HG03196 (cell line): ENCODE data around the gene PPP1R16B.

Source experiments
- ATAC-seq: cut with Tn5 transposase; IDR thresholded peaks from one replicate; pipeline ENCODE4 v1.9.1; 2021; ENCODE audit not compliant: unreplicated experiment

Gene PPP1R16B

DNA sequence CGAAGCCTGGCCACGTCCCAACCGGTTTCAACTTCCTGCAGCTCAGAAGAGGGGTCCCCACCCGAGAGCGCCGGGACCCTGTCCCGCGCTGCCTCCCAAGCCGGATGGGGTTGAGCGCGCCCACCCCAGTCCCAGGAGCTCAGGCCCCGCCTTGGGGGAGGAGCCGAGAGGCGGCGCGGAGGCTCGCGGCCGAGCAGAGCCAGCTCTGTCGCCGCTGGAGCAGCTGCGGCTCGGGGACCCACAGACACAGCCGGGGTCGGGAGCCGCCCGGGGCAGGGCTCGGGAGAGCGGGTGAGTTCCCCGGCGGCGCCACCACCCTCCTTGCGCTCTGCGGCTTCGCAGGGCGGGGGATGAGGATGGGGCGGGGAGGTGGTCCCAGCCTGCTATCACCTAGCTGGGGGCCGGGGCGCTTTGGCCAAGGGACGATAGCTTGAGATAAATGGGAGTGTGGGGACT is at the start of gene PPP1R16B:
TSS of gene PPP1R16B (plus strand) at position 196 of the 456 bp plus-strand sequence. CDS start 30,229 bp downstream, outside the sequence.
- ATAC-seq, result peak; percentile 50

DNA sequence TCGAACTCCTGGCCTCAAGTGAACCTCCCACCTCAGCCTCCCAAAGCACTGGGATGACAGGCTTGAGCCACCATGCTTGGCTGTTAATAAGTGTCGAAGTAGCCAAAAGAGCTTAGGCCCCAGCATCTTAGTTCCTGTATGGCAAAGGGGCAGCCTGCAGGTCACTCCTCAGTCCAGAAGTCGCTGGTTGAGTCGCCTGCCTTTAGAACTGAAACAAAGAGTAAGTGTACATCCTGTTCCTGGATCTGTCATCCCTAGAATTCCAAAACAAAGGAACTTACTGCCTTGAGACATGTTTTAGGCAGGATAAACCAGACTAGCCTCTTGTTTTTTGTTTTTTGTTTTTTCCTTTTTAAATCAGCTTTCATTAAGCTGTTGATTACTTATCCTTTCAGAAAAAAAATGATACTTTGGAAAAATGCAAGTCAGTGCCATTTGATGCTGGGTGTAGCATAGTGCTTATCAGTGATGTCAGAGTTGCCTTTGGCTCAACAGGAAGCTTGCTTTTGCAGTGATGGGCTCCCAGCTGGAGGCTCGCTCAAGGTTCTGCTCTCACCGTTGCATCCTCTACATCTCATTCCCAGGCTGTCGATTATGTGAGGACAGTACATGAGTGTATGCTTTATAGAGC is 48.2 kb upstream of the PPP1R16B start:
- ATAC-seq, result no peak

DNA sequence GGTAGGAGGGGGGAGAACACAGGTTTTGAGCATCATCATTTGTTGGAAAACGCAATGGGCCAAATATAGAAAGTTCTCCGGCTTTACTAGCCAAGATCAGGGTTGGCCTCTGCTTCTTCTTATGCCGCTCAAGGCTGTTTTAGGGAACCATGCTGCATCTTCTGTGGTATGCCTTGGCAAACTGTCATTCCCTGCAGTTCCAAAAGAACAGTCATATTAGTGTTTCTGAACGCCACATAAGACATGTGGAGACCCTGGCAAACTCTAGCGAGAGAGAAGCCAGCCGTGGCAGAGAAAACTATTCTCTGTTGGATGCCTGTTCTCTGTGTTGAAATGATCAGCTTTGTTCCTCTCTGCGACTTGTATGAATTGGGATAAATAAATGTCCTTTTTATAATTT is 46.4 kb upstream of the PPP1R16B start:
- ATAC-seq, result no peak

DNA sequence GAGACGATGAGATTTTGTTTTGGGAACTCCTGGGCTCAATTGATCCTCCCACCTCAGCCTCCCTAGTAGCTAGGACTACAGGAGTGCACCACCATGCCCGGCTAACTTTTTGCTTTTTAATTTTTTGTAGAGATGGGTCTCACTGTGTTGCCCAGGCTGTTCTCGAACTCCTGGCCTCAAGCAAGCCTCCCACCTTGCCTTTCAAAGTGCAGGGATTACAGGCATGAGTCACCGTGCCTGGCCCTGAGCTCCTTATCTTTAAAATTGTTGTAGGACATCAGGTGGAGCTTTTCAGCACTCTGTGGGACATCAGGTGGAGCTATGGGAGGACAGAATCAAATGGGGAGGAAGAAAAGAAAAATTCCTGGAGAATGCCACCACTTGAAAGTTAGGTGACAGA is 44.5 kb upstream of the PPP1R16B start:
- ATAC-seq, result no peak

DNA sequence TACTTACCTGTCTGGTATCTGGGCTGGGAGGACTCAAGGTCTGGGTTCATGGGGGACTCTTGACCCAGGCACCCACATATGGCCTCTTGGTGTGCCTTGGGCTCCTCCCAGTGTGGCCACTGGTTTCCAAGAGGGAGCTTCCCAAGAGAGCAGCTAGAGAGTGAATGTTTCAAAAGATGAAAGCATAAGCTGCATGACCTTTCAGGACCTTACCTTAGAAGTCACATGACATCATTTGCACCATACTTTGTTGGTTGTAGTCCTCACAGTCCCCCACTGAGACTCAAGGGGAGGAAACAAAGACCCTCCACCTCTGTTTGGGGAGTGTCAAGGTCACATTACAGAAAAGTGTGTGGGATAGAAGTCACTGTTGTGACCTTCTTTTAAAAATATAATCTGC is 43.3 kb upstream of the PPP1R16B start:
- ATAC-seq, result no peak

DNA sequence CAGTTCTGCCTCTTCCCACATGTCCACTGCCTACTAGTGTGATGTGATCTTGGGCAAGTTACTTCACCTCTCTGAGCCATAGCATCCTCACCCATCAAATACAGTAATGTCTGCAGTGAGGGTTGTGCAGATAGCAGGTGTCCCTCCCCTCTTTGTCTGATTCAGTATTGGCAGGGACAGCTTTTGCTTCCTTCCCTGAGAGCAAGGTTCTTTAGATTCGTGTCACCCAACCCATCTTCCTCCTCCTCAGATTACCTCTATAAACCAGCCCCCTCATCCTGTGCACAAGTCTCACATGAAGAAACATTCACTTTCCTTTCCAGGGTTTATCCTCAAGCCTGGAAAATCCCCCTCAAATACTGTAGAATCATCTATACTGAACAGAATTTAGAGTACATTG is 41.9 kb upstream of the PPP1R16B start:
- ATAC-seq, result no peak

DNA sequence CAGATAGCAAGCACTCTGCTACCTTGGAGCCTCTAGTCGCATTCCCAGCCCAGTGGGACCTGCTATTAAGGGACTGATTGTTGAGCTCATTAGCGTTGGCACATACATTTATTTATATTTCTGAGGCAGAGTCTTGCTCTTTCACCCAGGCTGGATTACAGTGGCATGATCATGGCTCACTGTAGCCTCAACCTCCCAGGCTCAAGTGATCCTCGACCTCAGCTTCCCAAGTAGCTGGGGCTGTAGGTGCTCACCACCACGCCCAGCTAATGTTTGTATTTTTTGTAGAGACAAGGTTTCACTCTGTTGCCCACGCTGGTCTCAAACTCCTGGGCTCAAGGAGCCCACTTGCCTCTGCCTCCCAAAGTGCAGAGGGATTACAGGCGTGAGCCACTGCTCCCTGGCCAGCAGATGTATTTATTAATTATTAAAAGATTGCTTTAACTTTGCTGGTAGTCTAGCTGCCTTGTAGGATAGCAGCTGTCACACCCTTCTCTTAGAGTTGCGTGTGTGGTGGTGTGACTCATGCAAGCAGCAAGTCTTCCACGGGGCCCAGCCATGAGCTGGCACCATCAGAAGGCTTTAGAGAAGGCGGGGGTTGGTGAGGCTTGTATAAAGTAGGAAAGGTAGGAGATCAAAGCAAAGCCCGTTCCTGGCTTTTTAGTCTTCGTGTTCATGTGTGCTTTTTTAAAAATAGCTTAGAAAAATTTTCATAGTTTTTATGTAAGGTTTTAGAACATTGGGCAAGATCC is 40.8 kb upstream of the PPP1R16B start:
- ATAC-seq, result no peak

DNA sequence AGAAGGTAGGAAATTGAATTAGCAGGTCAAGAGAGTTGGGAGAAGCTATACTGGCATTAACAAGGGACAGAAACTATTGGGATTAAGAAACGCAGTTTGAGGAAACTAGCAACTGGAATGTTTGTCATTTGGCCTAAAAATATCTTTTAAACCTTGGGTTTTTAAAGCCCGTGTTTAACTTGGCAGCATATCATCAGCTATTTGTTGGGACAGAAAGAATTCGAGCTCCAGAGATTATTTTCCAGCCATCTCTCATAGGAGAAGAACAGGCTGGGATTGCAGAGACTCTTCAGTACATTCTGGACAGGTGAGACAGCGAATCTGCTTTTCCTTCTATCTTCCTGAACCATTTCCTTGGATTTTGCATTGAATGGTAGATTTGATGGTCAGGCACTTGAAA is 39.4 kb upstream of the PPP1R16B start:
- ATAC-seq, result no peak

DNA sequence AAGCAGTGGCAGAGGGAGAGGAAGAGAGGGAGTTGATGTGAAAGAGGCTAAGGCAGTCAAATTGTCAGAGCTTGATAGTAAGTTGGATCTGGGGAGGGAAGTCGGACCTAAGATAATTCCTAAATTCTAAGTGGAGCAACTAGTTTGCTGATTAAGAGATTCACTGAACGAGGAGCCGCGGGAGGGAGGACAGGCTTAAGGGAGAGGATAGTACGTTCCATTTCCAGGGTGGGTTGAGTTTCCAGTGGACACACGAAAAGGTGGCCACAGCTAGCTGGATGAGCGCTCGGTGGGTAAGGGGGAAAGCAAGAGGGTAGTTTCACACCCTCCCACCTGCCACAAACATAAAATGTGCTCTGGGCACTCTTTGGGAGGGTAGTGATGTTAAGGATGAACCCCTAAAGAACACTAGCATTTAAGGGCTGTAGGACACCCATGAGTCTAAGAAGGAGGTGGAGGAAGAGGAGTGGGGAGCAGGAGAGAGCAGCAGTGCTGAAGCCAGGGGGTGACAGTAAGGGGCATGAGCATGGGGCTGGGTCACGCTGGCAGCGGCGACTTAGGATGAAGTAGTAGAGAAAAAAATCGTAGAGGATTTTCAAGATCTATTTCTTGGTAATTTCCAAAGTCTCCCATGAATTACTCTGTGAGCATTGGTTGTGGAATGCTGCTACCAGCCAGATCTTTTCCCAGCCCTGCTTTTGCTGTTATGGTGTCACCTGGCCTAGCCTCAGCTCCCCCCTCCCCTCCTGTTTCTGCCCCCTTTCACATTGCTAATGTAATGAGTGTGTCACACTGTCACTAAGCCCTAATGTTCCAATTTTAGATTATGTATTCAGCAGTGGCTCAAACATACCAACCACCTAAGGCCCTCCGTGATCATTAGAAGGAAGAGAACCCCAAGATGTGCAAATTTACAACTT is 35.9 kb upstream of the PPP1R16B start:
- no peak for ATAC-seq

DNA sequence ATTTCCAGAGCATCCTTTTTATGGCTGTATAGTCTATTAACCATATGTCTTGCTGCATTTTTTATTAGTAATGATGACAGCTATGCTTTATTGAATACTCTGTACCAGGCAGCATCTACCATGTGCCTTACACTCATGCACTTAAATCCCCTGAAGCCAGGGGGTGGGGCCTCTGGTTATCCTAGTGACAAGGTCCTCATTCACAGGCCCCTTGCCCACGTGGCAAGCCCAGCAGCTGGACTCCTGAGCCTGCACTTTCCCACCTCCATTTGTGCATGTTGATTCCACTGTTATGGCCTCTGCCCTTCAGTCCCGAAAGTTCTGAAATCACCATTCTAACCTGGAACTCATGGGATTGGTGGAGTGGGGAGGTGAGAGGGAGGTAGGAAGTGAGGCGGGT is 35.0 kb upstream of the PPP1R16B start:
- ATAC-seq, result no peak

DNA sequence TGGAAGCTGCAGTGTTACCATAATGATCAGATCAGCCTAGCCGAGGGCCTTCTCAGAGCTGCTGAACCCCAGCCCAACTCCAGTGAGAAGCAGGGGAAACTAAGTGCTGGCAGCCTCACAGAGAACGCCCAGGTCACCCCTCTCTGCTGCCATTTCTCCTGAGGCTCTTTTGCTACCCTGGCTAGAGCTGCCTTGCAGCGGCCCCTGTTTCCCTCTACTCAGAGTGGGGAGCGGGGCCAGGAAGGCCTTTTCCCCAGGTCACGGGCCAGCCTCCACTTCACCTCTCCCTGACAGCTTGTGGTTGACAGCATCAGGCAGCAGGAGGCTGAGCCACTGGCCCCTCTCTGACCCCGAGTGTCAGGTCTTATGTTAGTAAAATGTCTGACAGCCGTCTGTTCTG is 34.5 kb upstream of the PPP1R16B start:
- ATAC-seq, result no peak

DNA sequence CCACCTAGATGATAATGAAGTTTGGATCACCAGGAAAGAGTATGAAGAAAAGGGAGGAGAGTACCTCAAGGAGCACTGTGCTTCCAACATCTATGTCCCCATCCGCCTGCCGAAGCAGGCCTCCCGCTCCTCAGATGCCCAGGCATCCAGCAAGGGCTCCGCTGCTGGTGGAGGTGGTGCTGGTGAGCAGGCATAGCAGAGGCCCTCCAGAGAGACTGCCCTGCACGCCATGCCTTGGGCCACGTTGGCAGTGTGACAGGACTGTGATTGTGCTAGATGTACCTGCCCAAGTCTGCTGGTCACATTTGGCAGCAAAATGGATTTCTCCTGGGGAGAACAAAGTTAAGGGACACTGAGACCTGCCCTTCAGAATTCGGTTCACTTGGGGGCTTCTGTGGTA is 33.9 kb upstream of the PPP1R16B start:
- no peak for ATAC-seq

DNA sequence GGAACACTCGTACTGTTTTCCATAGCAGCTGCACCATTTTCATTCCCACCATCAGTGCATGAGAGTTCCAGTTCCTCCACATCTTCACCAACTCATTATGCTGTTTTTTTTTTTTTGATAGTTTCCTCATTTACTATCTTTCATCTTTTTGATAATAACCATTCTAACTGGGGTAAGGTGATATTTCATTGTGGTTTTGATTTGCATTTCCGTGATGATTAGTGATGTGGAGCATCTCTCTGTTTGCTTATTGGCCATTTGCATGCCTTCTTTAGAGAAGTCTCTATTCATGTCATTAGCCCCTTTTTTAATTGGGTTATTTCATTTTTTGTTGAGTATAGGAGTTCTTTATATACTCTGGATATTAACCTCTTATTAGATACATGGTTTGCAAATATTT is 31.3 kb upstream of the PPP1R16B start:
- no peak for ATAC-seq

DNA sequence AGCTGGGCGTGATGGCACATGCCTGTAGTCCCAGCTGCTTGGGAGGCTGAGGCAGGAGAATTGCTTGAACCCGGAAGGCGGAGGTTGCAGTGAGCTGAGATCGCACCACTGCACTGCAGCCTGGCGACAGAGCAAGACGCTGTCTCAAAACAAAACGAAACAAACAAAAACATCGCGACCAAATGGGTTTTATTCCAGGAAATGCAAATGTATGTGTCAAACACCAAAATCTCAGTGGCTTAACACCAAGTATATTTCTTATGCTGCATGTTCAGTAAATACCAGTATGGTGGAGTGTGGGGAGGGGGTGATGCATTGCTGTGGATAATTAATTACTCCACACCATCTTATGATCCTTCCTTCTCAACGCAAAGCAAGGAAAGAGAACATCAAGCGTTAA is 29.1 kb upstream of the PPP1R16B start:
- ATAC-seq, result no peak

DNA sequence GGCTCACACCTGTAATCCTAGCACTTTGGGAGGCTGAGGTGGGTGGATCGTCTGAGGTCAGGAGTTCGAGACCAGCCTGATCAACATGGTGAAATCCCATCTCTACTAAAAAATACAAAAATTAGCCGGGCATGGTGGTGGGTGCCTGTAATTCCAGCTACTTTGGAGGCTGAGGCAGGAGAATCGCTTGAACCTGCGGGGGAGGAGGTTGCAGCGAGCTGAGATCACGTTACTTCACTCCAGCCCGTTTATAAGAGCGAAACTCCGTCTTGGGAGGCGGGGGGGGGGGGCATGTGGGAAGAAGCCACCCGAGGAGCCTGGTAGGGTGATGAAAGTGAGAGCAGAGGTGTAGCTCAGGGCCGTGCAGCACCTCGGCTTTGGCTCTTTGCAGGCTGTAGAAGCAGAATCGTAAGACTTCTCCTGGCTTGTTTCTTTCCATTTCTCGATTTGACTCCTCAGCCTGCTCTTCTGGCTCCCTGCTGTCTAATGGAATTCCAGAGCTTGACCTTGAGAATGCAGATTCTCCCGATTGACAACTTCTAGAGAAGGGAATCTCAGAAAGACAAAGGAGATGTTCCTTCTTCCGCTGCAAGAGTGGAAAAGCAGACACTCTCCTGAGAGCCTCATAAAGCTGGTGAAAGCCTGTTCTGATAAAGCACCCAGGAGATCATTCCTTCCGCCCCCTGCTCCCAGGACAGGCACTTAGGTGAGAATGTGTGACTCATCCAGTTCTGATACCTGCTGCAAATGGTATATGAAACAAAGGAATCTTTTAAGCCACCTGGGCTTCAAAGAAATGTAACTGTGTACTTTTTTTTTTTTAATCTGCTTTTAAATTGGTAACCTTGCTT is 26.0 kb upstream of the PPP1R16B start:
- no peak for ATAC-seq

DNA sequence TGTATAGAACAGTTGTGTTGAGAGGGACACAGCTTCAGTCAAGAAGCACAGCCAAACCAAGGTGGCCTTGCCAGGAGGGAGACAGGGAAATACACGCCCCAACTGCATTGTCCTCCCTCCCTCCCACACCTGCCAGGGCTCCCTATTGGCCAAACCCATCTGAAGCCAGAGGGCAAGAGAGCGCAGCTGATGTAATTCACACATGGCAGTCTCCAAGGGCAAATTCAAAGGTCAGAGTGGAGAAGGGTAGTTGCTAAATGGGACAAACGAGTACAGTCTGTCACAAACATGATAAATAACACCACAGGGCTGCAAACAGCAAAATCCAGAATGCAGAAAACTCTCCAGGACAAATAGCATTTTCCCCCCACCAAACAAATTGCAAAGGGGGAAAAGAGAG is 23.2 kb upstream of the PPP1R16B start:
- ATAC-seq, result no peak

DNA sequence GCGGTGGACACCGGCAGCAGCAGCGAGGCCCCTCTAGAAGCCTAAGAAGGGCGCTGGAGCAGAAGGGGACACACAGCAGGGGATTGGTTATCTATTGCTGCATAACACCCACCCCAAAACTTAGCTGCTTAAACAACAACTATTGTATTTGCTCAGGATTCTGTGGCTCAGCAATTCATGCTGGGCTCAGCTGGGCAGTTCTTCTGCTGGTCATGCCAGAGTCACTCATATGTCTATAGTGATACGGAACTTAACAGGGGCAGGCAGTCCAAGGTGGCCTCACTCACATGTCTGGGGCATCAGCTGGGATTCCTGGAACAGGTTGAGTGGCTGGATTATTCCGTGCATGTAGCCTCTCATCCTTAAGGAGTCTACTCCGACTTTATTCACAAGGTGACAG is 17.6 kb upstream of the PPP1R16B start:
- ATAC-seq, result no peak

DNA sequence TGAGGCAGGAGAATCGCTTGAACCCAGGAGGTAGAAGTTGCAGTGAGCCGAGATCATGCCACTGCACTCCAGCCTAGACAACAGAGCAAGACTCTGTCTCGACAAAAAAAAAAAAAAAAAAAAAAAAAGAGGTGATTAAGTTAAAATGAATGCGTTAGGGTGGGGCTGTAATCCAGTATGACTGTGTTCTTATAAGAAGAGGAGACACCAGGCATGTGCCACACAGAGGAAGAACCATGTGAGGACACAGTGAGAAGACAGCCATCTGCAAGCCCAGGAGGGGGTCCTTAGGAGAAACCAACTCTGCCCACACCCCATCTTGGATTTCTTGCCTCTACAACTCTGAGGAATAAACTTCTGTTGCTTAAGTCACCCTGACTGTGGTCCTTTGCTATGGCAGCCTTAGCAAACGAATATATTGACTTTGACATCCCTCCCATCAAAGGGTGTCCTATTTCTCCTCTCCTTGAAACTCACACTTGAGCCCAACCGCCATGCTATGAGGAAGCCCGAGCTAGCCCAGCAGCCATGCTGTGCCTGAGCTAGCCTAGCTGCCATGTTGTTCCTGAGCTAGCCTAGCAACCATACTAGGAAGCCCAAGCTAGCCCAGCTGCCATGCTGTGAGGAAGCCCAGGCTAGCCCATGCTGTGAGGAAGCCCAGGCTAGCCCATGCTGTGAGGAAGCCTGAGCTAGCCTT is 15.8 kb upstream of the PPP1R16B start:
- ATAC-seq, result no peak

DNA sequence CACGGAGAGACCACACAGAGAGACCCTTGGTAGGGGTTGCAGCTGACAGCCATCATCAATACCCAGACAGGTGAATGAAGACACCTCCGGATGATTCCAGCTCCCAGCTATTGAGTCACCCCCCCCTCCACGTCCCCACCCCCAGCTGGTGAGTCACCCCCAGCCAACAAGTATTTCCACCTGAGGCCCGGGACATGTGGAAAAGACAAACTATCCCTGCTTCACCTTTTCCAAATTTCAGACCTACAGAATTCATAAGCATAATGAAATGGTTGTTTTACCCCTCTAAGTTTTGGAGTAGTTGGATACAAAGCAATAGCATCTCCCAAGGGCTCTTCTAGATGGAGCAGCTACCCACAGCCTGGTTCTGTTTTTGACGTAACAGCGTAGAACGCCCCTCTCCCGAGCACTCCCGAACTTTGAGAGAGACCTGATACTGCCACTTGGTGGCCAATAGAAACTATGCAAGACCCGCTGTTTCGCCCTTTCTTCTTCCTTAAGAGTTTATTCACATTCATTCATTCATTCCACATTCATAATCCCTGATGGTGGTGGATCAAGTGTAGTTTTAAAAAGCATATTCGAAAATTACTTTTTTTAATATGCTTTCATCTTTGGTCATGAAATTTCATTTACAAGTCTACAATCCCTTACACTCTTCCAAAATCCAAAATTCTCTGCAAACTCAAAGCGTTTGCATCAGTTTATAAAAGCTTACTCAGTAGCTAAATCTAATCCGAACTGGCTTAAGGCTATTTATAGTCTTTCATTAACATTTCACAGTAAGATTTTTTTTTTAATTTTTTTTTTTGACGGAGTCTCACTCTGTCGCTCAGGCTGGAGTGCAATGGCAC is 15.1 kb upstream of the PPP1R16B start:
- ATAC-seq, result no peak
